ENCODE measurements around the gene MAP3K6.

Gene MAP3K6

GRCh38 chr1:27393641-27394281 lies 27.0 kb upstream of the MAP3K6 start:
- Histone ChIP-seq H2BK12ac (ENCODE audit: low read length) (no peak overlapping the region), H3K79me1 (ENCODE audit: low read length) (peaks cover 2% of the 10 kb centered on the region), H3K4me2 (ENCODE audit: low read length) (no peak overlapping the region), H4K91ac (ENCODE audit: low read depth, low read length) (no peak overlapping the region), H3K9me3 (ENCODE audit: insufficient read depth, low read depth, low read length) (no peaks in the 10 kb centered on the region), H2AK5ac (ENCODE audit: low read length) (no peak overlapping the region), H2AFZ (ENCODE audit: insufficient read depth, low read length, poor library complexity) (no peak overlapping the region), H2BK5ac (ENCODE audit: low read depth, low read length, poor library complexity) (no peak overlapping the region), H3K27me3 (ENCODE audit: insufficient read depth, low read length) (no peaks in the 10 kb centered on the region), H3K23ac (ENCODE audit: low read length) (no peak overlapping the region), H3K4me3 (ENCODE audit: low read depth, low read length) (no peak overlapping the region), H3K36me3 (ENCODE audit: control insufficient read depth in 1 of 2, insufficient read depth in 2 of 2, low read length in 2 of 2) (no peaks in the 10 kb centered on the region), H4K12ac (ENCODE audit: low read depth, low read length) (no peak overlapping the region), H3K18ac (ENCODE audit: low read length) (no peak overlapping the region), H3K14ac (ENCODE audit: low read length) (no peak overlapping the region), H3K4me1 (ENCODE audit: control insufficient read depth in 1 of 2, insufficient read depth in 2 of 2, low read length in 2 of 2) (peaks cover 2 to 13% of the 10 kb centered on the region in 2 experiments), H4K8ac (ENCODE audit: low read depth, low read length) (no peak overlapping the region), H3K79me2 (ENCODE audit: control insufficient read depth, insufficient read depth, low read length, poor library complexity) (no peaks in the 10 kb centered on the region), H3K9ac (ENCODE audit: low read length) (no peak overlapping the region), H3K27ac (ENCODE audit: low read depth, low read length) (no peak overlapping the region), H3K4ac (ENCODE audit: low read depth, low read length) (no peak overlapping the region), H2BK120ac (ENCODE audit: insufficient read depth, low read length, poor library complexity) (no peak overlapping the region)
- whole genome bisulfite sequencing (ENCODE audit: extremely low coverage, insufficient coverage, insufficient read length): no CpG with 5 or more reads among the region's 18 CpGs
- no peak for DNase-seq

GRCh38 chr1:27392778-27393635 lies 26.2 kb upstream of the MAP3K6 start:
- Histone ChIP-seq H4K12ac (ENCODE audit: low read depth, low read length) (no peak overlapping the region), H3K27me3 (ENCODE audit: insufficient read depth, low read length) (no peaks in the 10 kb centered on the region), H3K79me1 (ENCODE audit: low read length) (peaks cover 2% of the 10 kb centered on the region), H2BK5ac (ENCODE audit: low read depth, low read length, poor library complexity) (no peak overlapping the region), H4K8ac (ENCODE audit: low read depth, low read length) (peak overlapping the region; percentile 28), H3K4ac (ENCODE audit: low read depth, low read length) (no peak overlapping the region), H3K27ac (ENCODE audit: low read depth, low read length) (no peak overlapping the region), H3K36me3 (ENCODE audit: control insufficient read depth in 1 of 2, insufficient read depth in 2 of 2, low read length in 2 of 2) (no peaks in the 10 kb centered on the region), H3K18ac (ENCODE audit: low read length) (no peak overlapping the region), H3K79me2 (ENCODE audit: control insufficient read depth, insufficient read depth, low read length, poor library complexity) (no peaks in the 10 kb centered on the region), H3K4me1 (ENCODE audit: control insufficient read depth in 1 of 2, insufficient read depth in 2 of 2, low read length in 2 of 2) (peaks cover 2 to 13% of the 10 kb centered on the region in 2 experiments), H4K91ac (ENCODE audit: low read depth, low read length) (no peak overlapping the region), H2AK5ac (ENCODE audit: low read length) (no peak overlapping the region), H2AFZ (ENCODE audit: insufficient read depth, low read length, poor library complexity) (peak overlapping the region; percentile 64), H3K23ac (ENCODE audit: low read length) (no peak overlapping the region), H3K9me3 (ENCODE audit: insufficient read depth, low read depth, low read length) (no peaks in the 10 kb centered on the region), H2BK12ac (ENCODE audit: low read length) (no peak overlapping the region), H3K4me2 (ENCODE audit: low read length) (peak overlapping the region; percentile 93), H3K9ac (ENCODE audit: low read length) (peak overlapping the region; percentile 15), H2BK120ac (ENCODE audit: insufficient read depth, low read length, poor library complexity) (no peak overlapping the region), H3K4me3 (ENCODE audit: low read depth, low read length) (peak overlapping the region; percentile 70), H3K14ac (ENCODE audit: low read length) (no peak overlapping the region)
- no CpG with 5 or more reads among the region's 30 CpGs for WGBS (ENCODE audit: extremely low coverage, insufficient coverage, insufficient read length)
- peak in 1 of 2 donors; percentile 31 for DNase-seq

- peak; percentile 85 to 92 for DNase-seq
- Histone ChIP-seq H4K8ac (ENCODE audit: low read depth, low read length) (peak within 1 kb of the TSS; percentile 28), H3K27me3 (ENCODE audit: insufficient read depth, low read length) (no peaks in the 10 kb centered on the region), H3K18ac (ENCODE audit: low read length) (no peak within 1 kb of the TSS), H2BK12ac (ENCODE audit: low read length) (no peak within 1 kb of the TSS), H3K9me3 (ENCODE audit: insufficient read depth, low read depth, low read length) (no peaks in the 10 kb centered on the region), H3K23ac (ENCODE audit: low read length) (no peak within 1 kb of the TSS), H3K14ac (ENCODE audit: low read length) (no peak within 1 kb of the TSS), H3K4me3 (ENCODE audit: low read depth, low read length) (peak within 1 kb of the TSS; percentile 70), H2BK120ac (ENCODE audit: insufficient read depth, low read length, poor library complexity) (no peak within 1 kb of the TSS), H3K79me2 (ENCODE audit: control insufficient read depth, insufficient read depth, low read length, poor library complexity) (no peaks in the 10 kb centered on the region), H2AFZ (ENCODE audit: insufficient read depth, low read length, poor library complexity) (peak within 1 kb of the TSS; percentile 64), H3K79me1 (ENCODE audit: low read length) (peaks cover 2% of the 10 kb centered on the region), H2BK5ac (ENCODE audit: low read depth, low read length, poor library complexity) (no peak within 1 kb of the TSS), H4K91ac (ENCODE audit: low read depth, low read length) (no peak within 1 kb of the TSS), H3K36me3 (ENCODE audit: control insufficient read depth in 1 of 2, insufficient read depth in 2 of 2, low read length in 2 of 2) (no peaks in the 10 kb centered on the region), H3K4me1 (ENCODE audit: control insufficient read depth in 1 of 2, insufficient read depth in 2 of 2, low read length in 2 of 2) (peaks cover 2 to 13% of the 10 kb centered on the region in 2 experiments), H3K27ac (ENCODE audit: low read depth, low read length) (no peak within 1 kb of the TSS), H2AK5ac (ENCODE audit: low read length) (no peak within 1 kb of the TSS), H3K4me2 (ENCODE audit: low read length) (peak within 1 kb of the TSS; percentile 93), H4K12ac (ENCODE audit: low read depth, low read length) (no peak within 1 kb of the TSS), H3K9ac (ENCODE audit: low read length) (peak within 1 kb of the TSS; percentile 15), H3K4ac (ENCODE audit: low read depth, low read length) (no peak within 1 kb of the TSS)
- no CpG with 5 or more reads among the region's 69 CpGs for WGBS (ENCODE audit: extremely low coverage, insufficient coverage, insufficient read length)
These were observed 25.5 kb upstream of the MAP3K6 start, which contains the start of gene GPR3 for GRCh38 chr1:27392096-27392777. Gene GPR3, plus strand, starts transcription at chr1:27392622. Its CDS starts 1,177 bp downstream, at chr1:27393799.

GRCh38 chr1:27391511-27392095 lies 24.8 kb upstream of the MAP3K6 start:
- Histone ChIP-seq H2AFZ (ENCODE audit: insufficient read depth, low read length, poor library complexity) (no peak overlapping the region), H3K79me2 (ENCODE audit: control insufficient read depth, insufficient read depth, low read length, poor library complexity) (no peaks in the 10 kb centered on the region), H3K79me1 (ENCODE audit: low read length) (peaks cover 2% of the 10 kb centered on the region), H3K27ac (ENCODE audit: low read depth, low read length) (no peak overlapping the region), H3K18ac (ENCODE audit: low read length) (no peak overlapping the region), H2BK5ac (ENCODE audit: low read depth, low read length, poor library complexity) (no peak overlapping the region), H3K14ac (ENCODE audit: low read length) (no peak overlapping the region), H4K91ac (ENCODE audit: low read depth, low read length) (no peak overlapping the region), H3K4ac (ENCODE audit: low read depth, low read length) (no peak overlapping the region), H3K27me3 (ENCODE audit: insufficient read depth, low read length) (no peaks in the 10 kb centered on the region), H3K9ac (ENCODE audit: low read length) (no peak overlapping the region), H4K12ac (ENCODE audit: low read depth, low read length) (no peak overlapping the region), H3K9me3 (ENCODE audit: insufficient read depth, low read depth, low read length) (no peaks in the 10 kb centered on the region), H3K4me3 (ENCODE audit: low read depth, low read length) (no peak overlapping the region), H2AK5ac (ENCODE audit: low read length) (no peak overlapping the region), H3K23ac (ENCODE audit: low read length) (no peak overlapping the region), H3K36me3 (ENCODE audit: control insufficient read depth in 1 of 2, insufficient read depth in 2 of 2, low read length in 2 of 2) (no peaks in the 10 kb centered on the region), H2BK120ac (ENCODE audit: insufficient read depth, low read length, poor library complexity) (no peak overlapping the region), H2BK12ac (ENCODE audit: low read length) (no peak overlapping the region), H3K4me2 (ENCODE audit: low read length) (peak overlapping the region; percentile 93), H3K4me1 (ENCODE audit: control insufficient read depth in 1 of 2, insufficient read depth in 2 of 2, low read length in 2 of 2) (peaks cover 2 to 13% of the 10 kb centered on the region in 2 experiments), H4K8ac (ENCODE audit: low read depth, low read length) (no peak overlapping the region)
- no peak for DNase-seq
- WGBS (ENCODE audit: extremely low coverage, insufficient coverage, insufficient read length): no CpG with 5 or more reads among the region's 13 CpGs
